Large intestine (tissue), 3 donors: ENCODE data around the gene ABCG8. TPM values are rescaled to one million over a fixed set of nuclear protein-coding genes. Genes with fewer than 3 reads are reported as not detected.
"Not testable (repeated sequence)": the region's sequence is repeated elsewhere in the genome, so short reads cannot be mapped to it uniquely, and the experiment has no call there.

Experiments
- DNase-seq, 2 donors: peaks; one replicate each; pipeline versions ENCODE4 v3.0.0 to v3.0.0-alpha.2; 2013
- H3K27ac ChIP-seq: one replicate; pipeline ENCODE4 v1.5.1; 2013; ENCODE audit warnings: low read length
- H3K27me3 ChIP-seq: 2 replicates; pipeline ENCODE4 v1.6.1; 2013; ENCODE audit warnings: low read length; ENCODE audit not compliant: control insufficient read depth, insufficient read depth
- H3K36me3 ChIP-seq: 2 replicates; pipeline ENCODE4 v1.6.1; 2013; ENCODE audit warnings: low read length; ENCODE audit not compliant: control insufficient read depth, insufficient read depth
- H3K4me1 ChIP-seq: one replicate; pipeline ENCODE4 v1.6.1; 2013; ENCODE audit warnings: low read length; ENCODE audit not compliant: control insufficient read depth, insufficient read depth
- H3K4me3 ChIP-seq: one replicate; pipeline ENCODE4 v1.5.1; 2013; ENCODE audit warnings: low read length
- H3K9me3 ChIP-seq: one replicate; pipeline ENCODE4 v1.6.1; 2013; ENCODE audit warnings: mild to moderate bottlenecking, low read depth, low read length, moderate library complexity; ENCODE audit not compliant: control insufficient read depth
- WGBS: methylation state at CpG from one replicate; pipeline ENCODE4 v1.1.5; 2013; ENCODE audit warnings: low lambda C conversion rate; ENCODE audit not compliant: insufficient coverage; 5-methylcytosine and 5-hydroxymethylcytosine counted together
- polyA plus RNA-seq: library from polyadenylated mRNA; unstranded; fragments of 120-200 nt; gene quantifications from one replicate; pipeline ENCODE4 v1.2.1, GENCODE V29; 2013

Gene ABCG8
- polyA plus RNA-seq, 1 donor, result 24.3 TPM

- DNase-seq, result no peak
- Histone ChIP-seq H3K36me3 (peaks cover 43% of the 10 kb centered on the region), H3K27ac (no peak overlapping the region), H3K27me3 (no peaks in the 10 kb centered on the region), H3K4me3 (no peak overlapping the region), H3K4me1 (no peaks in the 10 kb centered on the region), H3K9me3 (no peaks in the 10 kb centered on the region)
- 100% methylated on average over 1 of the region's 6 CpGs for whole genome bisulfite sequencing
Measured at GRCh38 chr2:43906448-43907109, 67.8 kb downstream of the ABCG8 start.

- no CpG with 5 or more reads among the region's 8 CpGs for WGBS
- not testable (repeated sequence) for H3K27ac ChIP-seq
- peaks cover 38% of the 10 kb centered on the region for H3K36me3 ChIP-seq
Measured at GRCh38 chr2:43911136-43911790, 72.5 kb downstream of the ABCG8 start.

GRCh38 chr2:43924463-43924862, 85.7 kb downstream of the ABCG8 start:
- Histone ChIP-seq H3K4me3 (no peak overlapping the region), H3K4me1 (no peaks in the 10 kb centered on the region), H3K36me3 (peaks cover 32% of the 10 kb centered on the region), H3K27ac (no peak overlapping the region), H3K9me3 (no peaks in the 10 kb centered on the region), H3K27me3 (no peaks in the 10 kb centered on the region)
- WGBS, result 100% methylated on average over 1 of the region's 2 CpGs
- DNase-seq, result no peak

More at GRCh38 chr2:43911136-43911790, 72.5 kb downstream of the ABCG8 start:
- not testable (repeated sequence) for H3K4me1 ChIP-seq, H3K4me3 ChIP-seq, H3K9me3 ChIP-seq, DNase-seq, H3K27me3 ChIP-seq

- peaks cover 29% of the 10 kb centered on the region for H3K36me3 ChIP-seq
- no peaks in the 10 kb centered on the region for H3K4me1 ChIP-seq
- H3K9me3 ChIP-seq, result no peaks in the 10 kb centered on the region
- no CpG with 5 or more reads among the region's 4 CpGs for WGBS
- no peak overlapping the region for H3K27ac ChIP-seq
- H3K4me3 ChIP-seq, result no peak overlapping the region
- no peaks in the 10 kb centered on the region for H3K27me3 ChIP-seq
- no peak for DNase-seq
Measured at GRCh38 chr2:43925431-43925830, 86.7 kb downstream of the ABCG8 start.

GRCh38 chr2:43927442-43927841, 88.7 kb downstream of the ABCG8 start:
- DNase-seq, result no peak
- H3K27ac ChIP-seq, result no peak overlapping the region
- peaks cover 29% of the 10 kb centered on the region for H3K36me3 ChIP-seq
- no peaks in the 10 kb centered on the region for H3K4me1 ChIP-seq
- H3K27me3 ChIP-seq, result no peaks in the 10 kb centered on the region
- WGBS, result 93% methylated on average over 3 of the region's 4 CpGs
- H3K4me3 ChIP-seq, result no peak overlapping the region
- no peaks in the 10 kb centered on the region for H3K9me3 ChIP-seq

GRCh38 chr2:43931293-43931692, 92.5 kb downstream of the ABCG8 start:
- no peak for DNase-seq
- no peaks in the 10 kb centered on the region for H3K9me3 ChIP-seq
- no CpG with 5 or more reads among the region's 3 CpGs for WGBS
- no peaks in the 10 kb centered on the region for H3K4me1 ChIP-seq
- peaks cover 31% of the 10 kb centered on the region for H3K36me3 ChIP-seq
- H3K27ac ChIP-seq, result no peak overlapping the region
- H3K4me3 ChIP-seq, result no peak overlapping the region
- no peaks in the 10 kb centered on the region for H3K27me3 ChIP-seq

Other genes starting within 250 kb of the ABCG8 start
- gene THADA, start 242.9 kb upstream of the ABCG8 start, polyA plus RNA-seq, result 13.2 TPM
- gene PLEKHH2, start 201.7 kb upstream of the ABCG8 start, polyA plus RNA-seq, result 14.7 TPM
- 1.1 TPM for gene C1GALT1C1L, start 162.5 kb upstream of the ABCG8 start, polyA plus RNA-seq
- 40.1 TPM for gene DYNC2LI1, start 64.9 kb upstream of the ABCG8 start, polyA plus RNA-seq
- gene ABCG5, start 132 bp upstream of the ABCG8 start, polyA plus RNA-seq, result 35.8 TPM
- gene LRPPRC, start 157.0 kb downstream of the ABCG8 start, polyA plus RNA-seq, result 89.1 TPM